Measurements from ENCODE around the gene NRXN3. TPM values are rescaled to one million over a fixed set of nuclear protein-coding genes. Genes with fewer than 3 reads are reported as not detected.

NRXN3 gene
- total and polyA plus RNA-seq, 8 donors, result 0.29 to 41.1 (median 9.1) TPM

DNA sequence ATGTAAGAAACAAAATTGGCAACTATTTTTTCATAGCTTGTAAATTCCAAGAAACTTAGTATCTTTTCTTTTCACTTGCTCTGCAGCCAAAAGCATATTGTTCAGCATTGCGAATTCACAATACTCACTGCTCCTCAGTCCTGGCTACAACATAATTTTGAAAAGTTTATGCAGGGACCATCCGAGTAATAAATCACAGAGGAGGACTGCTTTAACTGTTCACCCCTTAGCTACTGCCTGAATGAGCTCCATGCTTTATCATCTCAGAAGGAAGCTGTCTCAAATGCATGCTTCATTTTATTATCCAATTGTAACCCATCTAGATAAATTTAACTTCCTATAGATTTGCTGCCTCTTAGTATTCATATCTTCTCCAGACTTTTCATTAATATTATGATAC is 1213.3 kb downstream of the NRXN3 start:
- Histone ChIP-seq H3K4me3 (no peak overlapping the region), H3K9me3 (no peaks in the 10 kb centered on the region), H3K27ac (no peak overlapping the region), H3K4me1 (no peaks in the 10 kb centered on the region), H3K27me3 (no peaks in the 10 kb centered on the region), H3K36me3 (no peaks in the 10 kb centered on the region)
- TF ChIP-seq EP300 (IDR thresholded peaks at IDR 0.05), result no peak
- TF ChIP-seq POLR2AphosphoS5 (IDR thresholded peaks at IDR 0.05), result no peak
- TF ChIP-seq, protein P1, sequence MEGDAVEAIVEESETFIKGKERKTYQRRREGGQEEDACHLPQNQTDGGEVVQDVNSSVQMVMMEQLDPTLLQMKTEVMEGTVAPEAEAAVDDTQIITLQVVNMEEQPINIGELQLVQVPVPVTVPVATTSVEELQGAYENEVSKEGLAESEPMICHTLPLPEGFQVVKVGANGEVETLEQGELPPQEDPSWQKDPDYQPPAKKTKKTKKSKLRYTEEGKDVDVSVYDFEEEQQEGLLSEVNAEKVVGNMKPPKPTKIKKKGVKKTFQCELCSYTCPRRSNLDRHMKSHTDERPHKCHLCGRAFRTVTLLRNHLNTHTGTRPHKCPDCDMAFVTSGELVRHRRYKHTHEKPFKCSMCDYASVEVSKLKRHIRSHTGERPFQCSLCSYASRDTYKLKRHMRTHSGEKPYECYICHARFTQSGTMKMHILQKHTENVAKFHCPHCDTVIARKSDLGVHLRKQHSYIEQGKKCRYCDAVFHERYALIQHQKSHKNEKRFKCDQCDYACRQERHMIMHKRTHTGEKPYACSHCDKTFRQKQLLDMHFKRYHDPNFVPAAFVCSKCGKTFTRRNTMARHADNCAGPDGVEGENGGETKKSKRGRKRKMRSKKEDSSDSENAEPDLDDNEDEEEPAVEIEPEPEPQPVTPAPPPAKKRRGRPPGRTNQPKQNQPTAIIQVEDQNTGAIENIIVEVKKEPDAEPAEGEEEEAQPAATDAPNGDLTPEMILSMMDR (IDR thresholded peaks at IDR 0.05), result no peak
- TF ChIP-seq POLR2A (IDR thresholded peaks at IDR 0.05), result no peak
- WGBS, 5 donors, result 66 to 88% (median 73%) methylated on average over 2 of the region's 2 CpGs
- DNase-seq, result no peak
- intact Hi-C loops (cut with DNase I; ENCODE audit: low total_unique reads), result no loop called here

DNA sequence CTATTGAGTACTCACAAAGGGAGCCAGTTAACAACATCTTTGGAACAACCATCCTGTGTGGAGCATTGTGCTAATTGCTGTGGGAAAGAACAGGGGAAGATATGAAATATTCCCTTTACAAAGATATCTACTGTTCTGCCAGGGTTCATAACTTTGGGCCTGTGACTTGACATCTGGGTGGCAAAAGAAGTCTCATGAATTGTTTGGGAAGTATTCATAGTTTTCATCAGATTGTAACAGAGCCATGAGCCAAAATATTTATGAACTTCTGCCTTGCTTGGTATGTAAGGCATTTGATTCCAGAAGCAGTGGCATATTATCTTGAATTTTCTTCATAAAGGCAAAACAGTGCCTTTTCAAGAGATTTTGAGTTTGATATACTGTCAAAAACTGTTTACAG is 1224.9 kb downstream of the NRXN3 start:
- H3K27ac ChIP-seq, result no peak overlapping the region
- no peak for TF ChIP-seq EP300 (IDR thresholded peaks at IDR 0.05)
- TF ChIP-seq POLR2AphosphoS5 (IDR thresholded peaks at IDR 0.05), result no peak
- no peak for TF ChIP-seq POLR2A (IDR thresholded peaks at IDR 0.05)
- TF ChIP-seq, protein P1 (IDR thresholded peaks at IDR 0.05), result no peak

DNA sequence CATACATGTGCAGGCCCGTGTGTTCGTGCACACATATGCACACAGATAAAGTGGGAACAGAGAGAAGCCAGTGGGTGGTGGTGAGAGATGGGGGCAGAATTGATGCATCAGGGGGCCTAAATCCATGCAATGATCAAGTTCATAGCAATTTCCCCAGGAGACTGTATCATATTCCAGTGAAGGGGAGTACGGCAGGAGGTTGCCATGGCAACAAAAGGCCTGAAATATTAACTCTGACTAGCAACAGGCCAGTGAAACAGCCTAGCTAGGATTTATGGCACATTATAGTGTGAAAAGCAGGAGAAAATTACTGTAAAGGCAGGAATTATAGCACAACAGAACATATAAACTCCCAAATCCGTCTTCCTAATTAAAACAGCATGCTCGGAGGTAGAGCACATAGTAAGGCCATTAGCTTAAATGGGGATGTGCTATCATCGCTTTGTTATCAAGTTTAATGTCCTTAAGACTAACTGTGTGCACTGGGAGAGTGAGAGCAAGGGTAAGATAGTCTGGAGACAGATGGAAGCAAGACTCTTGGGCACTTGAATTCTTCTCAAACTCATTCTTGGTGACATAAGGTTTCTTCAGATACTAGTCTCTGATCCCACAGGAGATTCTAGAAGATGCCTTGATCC is 1234.8 kb downstream of the NRXN3 start:
- peak in 1 of 2 donors; percentile 40 for DNase-seq
- H3K9me3 ChIP-seq, result no peaks in the 10 kb centered on the region
- H3K4me3 ChIP-seq, result no peak overlapping the region
- intact Hi-C loops (cut with DNase I; ENCODE audit: low total_unique reads), result no loop called here
- no peak overlapping the region for H3K27ac ChIP-seq
- no peaks in the 10 kb centered on the region for H3K27me3 ChIP-seq
- H3K4me1 ChIP-seq, result no peaks in the 10 kb centered on the region
- 62 to 77% (median 77%) methylated on average over 6 of the region's 6 CpGs for WGBS, 5 donors
- no peak for TF ChIP-seq POLR2AphosphoS5 (IDR thresholded peaks at IDR 0.05)
- TF ChIP-seq EP300 (IDR thresholded peaks at IDR 0.05), result no peak
- no peak for TF ChIP-seq POLR2A (IDR thresholded peaks at IDR 0.05)
- TF ChIP-seq, protein P1 (IDR thresholded peaks at IDR 0.05), result no peak
- H3K36me3 ChIP-seq, result no peaks in the 10 kb centered on the region

More for the DNA sequence above, 1224.9 kb downstream of the NRXN3 start:
- Histone ChIP-seq H3K9me3 (no peaks in the 10 kb centered on the region), H3K4me1 (no peaks in the 10 kb centered on the region), H3K4me3 (no peak overlapping the region), H3K36me3 (no peaks in the 10 kb centered on the region), H3K27me3 (no peaks in the 10 kb centered on the region)
- peak in 1 of 2 donors; percentile 32 for DNase-seq
- intact Hi-C loops (cut with DNase I; ENCODE audit: low total_unique reads), result no loop called here

DNA sequence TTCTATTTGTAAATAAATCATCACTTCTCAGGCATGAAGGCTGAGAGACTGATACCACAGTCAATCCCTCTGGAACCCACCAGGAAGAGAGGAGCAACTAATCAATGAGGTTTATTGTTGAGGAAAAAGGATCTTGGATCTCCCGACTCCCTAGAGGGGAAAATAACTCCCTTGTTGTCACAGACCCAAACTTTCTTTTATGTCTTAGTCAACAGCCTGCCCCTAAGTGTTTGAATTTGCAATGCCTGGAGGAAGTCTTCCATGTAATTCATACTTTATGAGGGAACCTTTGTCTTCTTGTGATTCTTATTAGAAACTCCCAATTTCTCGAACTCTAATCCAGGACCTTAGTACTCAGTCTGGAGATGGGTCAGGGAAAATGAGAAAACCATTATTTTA is 1235.3 kb downstream of the NRXN3 start:
- no peaks in the 10 kb centered on the region for H3K36me3 ChIP-seq
- H3K27me3 ChIP-seq, result no peaks in the 10 kb centered on the region
- no peak for TF ChIP-seq POLR2A (IDR thresholded peaks at IDR 0.05)
- TF ChIP-seq, protein P1 (IDR thresholded peaks at IDR 0.05), result no peak
- TF ChIP-seq EP300 (IDR thresholded peaks at IDR 0.05), result no peak
- TF ChIP-seq POLR2AphosphoS5 (IDR thresholded peaks at IDR 0.05), result no peak
- no peaks in the 10 kb centered on the region for H3K9me3 ChIP-seq
- H3K27ac ChIP-seq, result no peak overlapping the region
- WGBS, 5 donors, result 57 to 81% (median 72%) methylated on average over 2 of the region's 2 CpGs
- intact Hi-C loops (cut with DNase I; ENCODE audit: low total_unique reads), result no loop called here
- H3K4me1 ChIP-seq, result no peaks in the 10 kb centered on the region
- H3K4me3 ChIP-seq, result no peak overlapping the region
- no peak for DNase-seq

All from stomach (tissue), 9 donors.